Upper lobe of right lung (tissue), 1 donor: ENCODE results near the gene TASOR. TPM values are rescaled to one million over a fixed set of nuclear protein-coding genes. Genes with fewer than 3 reads are reported as not detected.
"Not testable (repeated sequence)": the region's sequence is repeated elsewhere in the genome, so short reads cannot be mapped to it uniquely, and the experiment has no call there.

Experiments
- ATAC-seq: fragments of 200-7000 bp; cut with Tn5 transposase; one replicate; pipeline ENCODE4 v1.9.1; 2020; ENCODE audit warnings: mild to moderate bottlenecking, moderate library complexity
- DNase-seq: peaks from one replicate; pipeline ENCODE4 v3.0.0-alpha.2; 2020
- H3K27ac ChIP-seq: fragments of 200-600 bp; one replicate; pipeline ENCODE4 v1.8.0; 2022
- H3K27me3 ChIP-seq: fragments of 200-600 bp; one replicate; pipeline ENCODE4 v1.8.0; 2022; ENCODE audit warnings: mild to moderate bottlenecking
- H3K36me3 ChIP-seq: fragments of 200-600 bp; one replicate; pipeline ENCODE4 v1.8.0; 2022
- H3K4me1 ChIP-seq: fragments of 200-600 bp; one replicate; pipeline ENCODE4 v1.8.0; 2022
- H3K4me3 ChIP-seq: fragments of 200-600 bp; one replicate; pipeline ENCODE4 v1.8.0; 2022; ENCODE audit warnings: mild to moderate bottlenecking
- H3K9me3 ChIP-seq: fragments of 200-600 bp; one replicate; pipeline ENCODE4 v1.8.0; 2022
- CTCF ChIP-seq: fragments of 200-600 bp; IDR thresholded peaks from one replicate; pipeline ENCODE4 v1.8.0; 2022; ENCODE audit warnings: antibody characterized with exemption
- intact Hi-C: fragments of 100-400 bp; cut with DNase I; formaldehyde crosslinking; loops from one replicate; pipeline ENCODE4 v1.11.0; 2022
- long read RNA-seq: library from polyadenylated mRNA; unstranded; transcript quantifications from one replicate; pipeline ENCODE4 v2.0.0, GENCODE V29; 2021
- total RNA-seq: library from RNA; stranded (reverse); fragmentation: NEBNext Ultra II Directional; extraction: Animal tissue kit (Norgen Biotek cat#: 25700); gene quantifications from one replicate; pipeline ENCODE4 v1.2.1, GENCODE V29; 2021
- donor health status: DM: no; HTN: yes; CAD: no; lungs with severe emphysema.

Gene TASOR
- 61.7 TPM for total RNA-seq
- long read RNA-seq, full-length matches to known transcripts: 8 of 23 reads
- long read RNA-seq, partial matches to known transcripts: 6 of 23 reads
- long read RNA-seq, other reads (novel, unspliced or antisense): 9 of 23 reads

- DNase-seq (peak; percentile 95), ATAC-seq (peak; percentile 98)
- Histone ChIP-seq H3K27me3 (no peaks in the 10 kb centered on the region), H3K36me3 (no peaks in the 10 kb centered on the region), H3K4me3 (peak within 1 kb of the TSS; percentile 78), H3K9me3 (no peaks in the 10 kb centered on the region), H3K27ac (peak within 1 kb of the TSS; percentile 97), H3K4me1 (peaks cover 34% of the 10 kb centered on the region)
- no peak for TF ChIP-seq CTCF
- intact Hi-C loops: no loop called here
Measured at GRCh38 chr3:56683122-56683817, at the start of gene TASOR. TASOR (minus strand) TSS chr3:56683265; CDS start chr3:56683006, 259 bp downstream.

GRCh38 chr3:56732109-56732508 is 49.0 kb upstream of the TASOR start:
- no peak for TF ChIP-seq CTCF
- intact Hi-C loops: no loop called here
- no peaks in the 10 kb centered on the region for H3K27me3 ChIP-seq
- H3K4me3 ChIP-seq: no peak overlapping the region
- peaks cover 82% of the 10 kb centered on the region for H3K36me3 ChIP-seq
- H3K9me3 ChIP-seq: no peaks in the 10 kb centered on the region
- no peak for ATAC-seq
- no peaks in the 10 kb centered on the region for H3K4me1 ChIP-seq
- no peak overlapping the region for H3K27ac ChIP-seq
- DNase-seq: no peak

- DNase-seq: no peak
- ATAC-seq: peak; percentile 55
- Histone ChIP-seq H3K27me3 (no peaks in the 10 kb centered on the region), H3K4me1 (no peaks in the 10 kb centered on the region), H3K4me3 (no peak overlapping the region), H3K9me3 (no peaks in the 10 kb centered on the region), H3K36me3 (peaks cover 61% of the 10 kb centered on the region), H3K27ac (no peak overlapping the region)
- intact Hi-C loops: no loop called here
- no peak for TF ChIP-seq CTCF
Measured at GRCh38 chr3:56725175-56725574, 42.1 kb upstream of the TASOR start.

GRCh38 chr3:56724676-56725075 is 41.6 kb upstream of the TASOR start:
- H3K4me3 ChIP-seq: no peak overlapping the region
- no peaks in the 10 kb centered on the region for H3K27me3 ChIP-seq
- DNase-seq (no peak), ATAC-seq (no peak)
- H3K9me3 ChIP-seq: no peaks in the 10 kb centered on the region
- H3K36me3 ChIP-seq: peaks cover 56% of the 10 kb centered on the region
- H3K27ac ChIP-seq: no peak overlapping the region
- no peak for TF ChIP-seq CTCF
- no peaks in the 10 kb centered on the region for H3K4me1 ChIP-seq
- intact Hi-C loops: no loop called here

- H3K9me3 ChIP-seq: no peaks in the 10 kb centered on the region
- ATAC-seq (no peak), DNase-seq (no peak)
- no peak overlapping the region for H3K4me3 ChIP-seq
- intact Hi-C loops: no loop called here
- no peak for TF ChIP-seq CTCF
- no peak overlapping the region for H3K27ac ChIP-seq
- H3K4me1 ChIP-seq: no peaks in the 10 kb centered on the region
- no peaks in the 10 kb centered on the region for H3K27me3 ChIP-seq
- peaks cover 20% of the 10 kb centered on the region for H3K36me3 ChIP-seq
Measured at GRCh38 chr3:56720849-56721248, 37.8 kb upstream of the TASOR start.

GRCh38 chr3:56718809-56719208 is 35.7 kb upstream of the TASOR start:
- ATAC-seq, H3K4me3 ChIP-seq, H3K9me3 ChIP-seq, H3K36me3 ChIP-seq, DNase-seq, H3K4me1 ChIP-seq, intact Hi-C loops, H3K27me3 ChIP-seq, H3K27ac ChIP-seq: not testable (repeated sequence)
